Measurements from ENCODE around the gene FALEC. TPM values are rescaled to one million over a fixed set of nuclear protein-coding genes. Genes with fewer than 3 reads are reported as not detected.

FALEC gene
- total RNA-seq, 1 experiment from 2014 or later, result 0.71 TPM

GRCh38 chr1:150582371-150582770 lies 66.8 kb downstream of the FALEC start:
- no peak overlapping the region for H3K27ac Mint-ChIP-seq (ENCODE audit: unreplicated experiment)
- DNase-seq, result no peak
- intact Hi-C loops (cut with micrococcal nuclease; ENCODE audit: unreplicated experiment), result no loop called here
- CTCF ChIA-PET, result no interaction called here
- no peak overlapping the region for H3K4me3 Mint-ChIP-seq (ENCODE audit: low read depth, unreplicated experiment)
- peaks cover 34% of the 10 kb centered on the region for H3K36me3 Mint-ChIP-seq (ENCODE audit: insufficient read depth, unreplicated experiment)
- TF ChIP-seq, protein P1, sequence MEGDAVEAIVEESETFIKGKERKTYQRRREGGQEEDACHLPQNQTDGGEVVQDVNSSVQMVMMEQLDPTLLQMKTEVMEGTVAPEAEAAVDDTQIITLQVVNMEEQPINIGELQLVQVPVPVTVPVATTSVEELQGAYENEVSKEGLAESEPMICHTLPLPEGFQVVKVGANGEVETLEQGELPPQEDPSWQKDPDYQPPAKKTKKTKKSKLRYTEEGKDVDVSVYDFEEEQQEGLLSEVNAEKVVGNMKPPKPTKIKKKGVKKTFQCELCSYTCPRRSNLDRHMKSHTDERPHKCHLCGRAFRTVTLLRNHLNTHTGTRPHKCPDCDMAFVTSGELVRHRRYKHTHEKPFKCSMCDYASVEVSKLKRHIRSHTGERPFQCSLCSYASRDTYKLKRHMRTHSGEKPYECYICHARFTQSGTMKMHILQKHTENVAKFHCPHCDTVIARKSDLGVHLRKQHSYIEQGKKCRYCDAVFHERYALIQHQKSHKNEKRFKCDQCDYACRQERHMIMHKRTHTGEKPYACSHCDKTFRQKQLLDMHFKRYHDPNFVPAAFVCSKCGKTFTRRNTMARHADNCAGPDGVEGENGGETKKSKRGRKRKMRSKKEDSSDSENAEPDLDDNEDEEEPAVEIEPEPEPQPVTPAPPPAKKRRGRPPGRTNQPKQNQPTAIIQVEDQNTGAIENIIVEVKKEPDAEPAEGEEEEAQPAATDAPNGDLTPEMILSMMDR (IDR thresholded peaks at IDR 0.05; ENCODE audit: unreplicated experiment), result no peak
- peaks cover 14% of the 10 kb centered on the region for H3K4me1 Mint-ChIP-seq (ENCODE audit: low read depth, unreplicated experiment)
- no peaks in the 10 kb centered on the region for H3K27me3 Mint-ChIP-seq (ENCODE audit: unreplicated experiment)
- BruUV-seq (replicated peaks), result no TSS peak
- H3K9me3 Mint-ChIP-seq (ENCODE audit: low read depth, unreplicated experiment), result no peaks in the 10 kb centered on the region

Small RNA genes lying within 50 kb of the gene (microRNA-seq; reads per million reads assigned to microRNA genes)
- gene MIR4257, result not detected
- not detected for gene MIR6878

Other genes starting within 250 kb of the FALEC start
- gene APH1A, start 246.7 kb upstream of the FALEC start, total RNA-seq (2022), result 195 TPM in 2 replicates
- 0.76 TPM in 1 of 2 replicates, not detected in the other for gene C1orf54, start 243.0 kb upstream of the FALEC start, total RNA-seq (2022)
- gene CIART, start 233.2 kb upstream of the FALEC start, total RNA-seq (2022), result 0.42 and 1.5 TPM in 2 replicates
- 66.9 and 67.4 TPM in 2 replicates for gene MRPS21, start 221.9 kb upstream of the FALEC start, total RNA-seq (2022)
- gene PRPF3, start 194.2 kb upstream of the FALEC start, total RNA-seq (2022), result 82.7 and 102 TPM in 2 replicates
- 36.6 and 37.8 TPM in 2 replicates for gene RPRD2, start 151.6 kb upstream of the FALEC start, total RNA-seq (2022)
- 42.2 and 51.7 TPM in 2 replicates for gene TARS2, start 28.3 kb upstream of the FALEC start, total RNA-seq (2022)
- 1.6 and 2.8 TPM in 2 replicates for gene ECM1, start 7.6 kb upstream of the FALEC start, total RNA-seq (2022)
- 1.9 and 2.7 TPM in 2 replicates for gene ADAMTSL4, start 33.7 kb downstream of the FALEC start, total RNA-seq (2022)
- 261 and 262 TPM in 2 replicates for gene MCL1, start 63.9 kb downstream of the FALEC start, total RNA-seq (2022)
- 253 and 276 TPM in 2 replicates for gene ENSA, start 113.9 kb downstream of the FALEC start, total RNA-seq (2022)
- gene GOLPH3L, start 181.4 kb downstream of the FALEC start, total RNA-seq (2022), result 64.7 and 71.6 TPM in 2 replicates
- gene HORMAD1, start 205.1 kb downstream of the FALEC start, total RNA-seq (2022), result not detected in 2 replicates

Measured in Calu3 (cell line).